Measurements from ENCODE around the gene LRFN3.

- TF ChIP-seq SUZ12 (IDR thresholded peaks at IDR 0.05; ENCODE audit: extremely low read depth, insufficient read depth, insufficient read length) (no peak), ZNF274 (IDR thresholded peaks at IDR 0.05; ENCODE audit: low read depth, low read length) (no peak)
These were observed 6.1 kb downstream of the LRFN3 start for GRCh38 chr19:35942235-35942634.
